Panc1 (cell line): ENCODE results near the gene CA10. TPM values are rescaled to one million over a fixed set of nuclear protein-coding genes. Genes with fewer than 3 reads are reported as not detected.

Experiments
- ATAC-seq: fragments of 200-7000 bp; cut with Tn5 transposase; 2 replicates; pipeline ENCODE4 v1.9.1; 2020; ENCODE audit warnings: mild to moderate bottlenecking, moderate library complexity
- BruUV-seq: library from RNA; stranded (reverse); fragments of 400-500 nt; replicated peaks from 2 replicates; lab custom pipeline; 2021; lab: Mats Ljungman, UMichigan
- CTCF ChIA-PET: fragments of 300-600 bp; sonication (Branson Sonifier 250); formaldehyde crosslinking; loops from one replicate; lab custom pipeline; 2022; ENCODE audit warnings: antibody characterized with exemption; lab: Charles Lee
- POLR2A ChIA-PET: fragments of 300-600 bp; sonication (Branson Sonifier 250); formaldehyde crosslinking; loops from one replicate; lab custom pipeline; 2022; ENCODE audit warnings: antibody characterized with exemption; lab: Charles Lee
- DNase-seq: peaks from one replicate; pipeline ENCODE4 v3.0.0-alpha.2; 2010; ENCODE audit warnings: low read depth, low spot score
- H3K27ac ChIP-seq: 2 replicates; pipeline ENCODE4 v1.5.1; 2011; ENCODE audit warnings: mild to moderate bottlenecking, low read length, inconsistent platforms
- H3K27me3 ChIP-seq: fragments of 200-500 bp; sonication (Bioruptor generic); 2 replicates; pipeline ENCODE4 v1.6.0; 2014; ENCODE audit warnings: low read length, inconsistent platforms; ENCODE audit not compliant: control insufficient read depth, insufficient read depth
- H3K36me3 ChIP-seq: fragments of 200-500 bp; sonication (Bioruptor generic); 2 replicates; pipeline ENCODE4 v1.5.1; 2014; ENCODE audit warnings: inconsistent platforms, mild to moderate bottlenecking, low read length, moderate library complexity; ENCODE audit not compliant: control insufficient read depth, insufficient read depth
- H3K4me1 ChIP-seq: 2 replicates; pipeline ENCODE4 v1.5.1; 2011; ENCODE audit warnings: inconsistent platforms, mild to moderate bottlenecking, low read length, moderate library complexity; ENCODE audit not compliant: control insufficient read depth, insufficient read depth
- H3K4me3 ChIP-seq, 2 experiments: 2 replicates each; pipeline ENCODE4 v1.5.1; 2011 to 2012; ENCODE audit warnings: low read depth in 2 of 2, low read length in 2 of 2, mild to moderate bottlenecking in 2 of 2, inconsistent platforms in 1 of 2, moderate library complexity in 1 of 2
- H3K9me3 ChIP-seq: fragments of 200-500 bp; sonication (Bioruptor generic); 2 replicates; pipeline ENCODE4 v1.5.1; 2014; ENCODE audit warnings: low read depth, mild to moderate bottlenecking, inconsistent platforms, low read length, moderate library complexity; ENCODE audit not compliant: control insufficient read depth, insufficient read depth
- CTCF ChIP-seq: fragments of 450-650 bp; IDR thresholded peaks from 2 replicates; pipeline ENCODE4 v1.5.1; 2017; ENCODE audit warnings: mild to moderate bottlenecking
- POLR2AphosphoS5 ChIP-seq: IDR thresholded peaks from 2 replicates; pipeline ENCODE4 v1.6.1; 2012; ENCODE audit warnings: mild to moderate bottlenecking, low read depth, low read length, moderate library complexity
- REST ChIP-seq, 2 experiments: IDR thresholded peaks; 2 replicates each; pipeline ENCODE4 v1.6.1; 2011 to 2012; ENCODE audit warnings: low read depth in 2 of 2, control low read depth in 1 of 2, low read length in 1 of 2, mild to moderate bottlenecking in 1 of 2, moderate library complexity in 1 of 2; ENCODE audit not compliant: insufficient read depth in 1 of 2
- SIN3A ChIP-seq: IDR thresholded peaks from 2 replicates; pipeline ENCODE4 v1.6.1; 2012; ENCODE audit warnings: low read depth, mild to moderate bottlenecking, low read length, moderate library complexity, borderline replicate concordance; ENCODE audit not compliant: insufficient read depth
- TCF7L2 ChIP-seq: IDR thresholded peaks from 2 replicates; pipeline ENCODE4 v1.6.1; 2011; ENCODE audit warnings: mild to moderate bottlenecking, low read depth, low read length, inconsistent platforms
- in situ Hi-C: cut with HindIII; loops from 2 replicates; pipeline ENCODE4 v1.10.0; 2016; ENCODE audit warnings: low sequenced_read_pairs, low pct_unique_long_range_greater_than_20kb
- intact Hi-C: fragments of 100-400 bp; cut with micrococcal nuclease; formaldehyde crosslinking; loops from one replicate; pipeline ENCODE4 v1.10.0; 2022; ENCODE audit not compliant: unreplicated experiment
- total RNA-seq: library from RNA; stranded (reverse); gene quantifications from one replicate; pipeline ENCODE4 v1.2.1, GENCODE V29; 2021; ENCODE audit not compliant: unreplicated experiment

The CA10 gene
- total RNA-seq, 1 experiment from 2014 or later = not detected

- Histone ChIP-seq H3K4me1 (no peaks in the 10 kb centered on the region), H3K36me3 (no peaks in the 10 kb centered on the region), H3K9me3 (no peaks in the 10 kb centered on the region), H3K27me3 (no peaks in the 10 kb centered on the region), H3K27ac (no peak overlapping the region), H3K4me3 (no peak overlapping the region)
- intact Hi-C loops (no loop called here), in situ Hi-C loops (no loop called here)
- DNase-seq (no peak), ATAC-seq (no peak)
- BruUV-seq = no TSS peak
- no peak for TF ChIP-seq REST (IDR thresholded peaks at IDR 0.05; ENCODE audit: insufficient read depth in 1 of 2, low read depth in 2 of 2, low read length in 1 of 2)
- no peak for TF ChIP-seq CTCF
- no peak for TF ChIP-seq POLR2AphosphoS5
- TF ChIP-seq TCF7L2 = no peak
- no peak for TF ChIP-seq SIN3A
- POLR2A ChIA-PET = no interaction called here
- CTCF ChIA-PET = interaction anchor here (0.6 kb wide), 1 partner anchor 14 kb away, joined by 3 read pairs; no protein-coding TSS in a partner anchor
Observed at GRCh38 chr17:51721730-51722129, 436.8 kb downstream of the CA10 start.

- intact Hi-C loops (no loop called here), in situ Hi-C loops (no loop called here)
- H3K9me3 ChIP-seq = no peaks in the 10 kb centered on the region
- H3K4me1 ChIP-seq = no peaks in the 10 kb centered on the region
- no peak overlapping the region for H3K4me3 ChIP-seq
- BruUV-seq = no TSS peak
- no peak for DNase-seq
- no peak for TF ChIP-seq SIN3A
- no peak for TF ChIP-seq REST (IDR thresholded peaks at IDR 0.05; ENCODE audit: insufficient read depth in 1 of 2, low read depth in 2 of 2, low read length in 1 of 2)
- TF ChIP-seq POLR2AphosphoS5 = no peak
- TF ChIP-seq CTCF = no peak
- no peak overlapping the region for H3K27ac ChIP-seq
- no peak for ATAC-seq
- no peaks in the 10 kb centered on the region for H3K36me3 ChIP-seq
- H3K27me3 ChIP-seq = no peaks in the 10 kb centered on the region
- ChIA-PET POLR2A (no interaction called here), CTCF (no interaction called here)
Observed at GRCh38 chr17:51720439-51720838, 438.1 kb downstream of the CA10 start.
